UCSD-AML1 (cell line): ENCODE measurements around the gene FILIP1L.

Source experiments
- DNase-seq: peaks from one replicate; lab custom pipeline; 2025; ENCODE audit not compliant: unreplicated experiment; lab: John Stamatoyannopoulos, UW

FILIP1L gene

DNA sequence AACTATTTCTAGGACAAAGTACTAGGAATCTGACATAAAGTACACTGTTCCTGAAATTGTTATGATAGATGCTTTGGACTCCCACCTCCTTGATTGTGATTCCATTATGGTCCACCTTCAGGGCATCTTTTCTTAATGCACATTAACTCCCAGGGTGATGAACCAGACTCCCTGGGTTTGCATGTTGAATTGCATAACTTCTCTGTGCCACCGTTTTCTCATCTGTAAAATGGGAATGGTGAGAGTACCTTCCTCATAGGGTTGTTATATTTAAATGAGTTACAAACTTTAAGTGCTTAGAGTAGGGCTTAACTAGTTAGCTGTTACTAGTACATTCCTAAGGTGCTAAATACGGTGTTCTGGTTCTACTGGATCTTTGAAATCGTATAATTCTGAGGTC lies 214.7 kb downstream of the FILIP1L start:
- DNase-seq, result no peak

DNA sequence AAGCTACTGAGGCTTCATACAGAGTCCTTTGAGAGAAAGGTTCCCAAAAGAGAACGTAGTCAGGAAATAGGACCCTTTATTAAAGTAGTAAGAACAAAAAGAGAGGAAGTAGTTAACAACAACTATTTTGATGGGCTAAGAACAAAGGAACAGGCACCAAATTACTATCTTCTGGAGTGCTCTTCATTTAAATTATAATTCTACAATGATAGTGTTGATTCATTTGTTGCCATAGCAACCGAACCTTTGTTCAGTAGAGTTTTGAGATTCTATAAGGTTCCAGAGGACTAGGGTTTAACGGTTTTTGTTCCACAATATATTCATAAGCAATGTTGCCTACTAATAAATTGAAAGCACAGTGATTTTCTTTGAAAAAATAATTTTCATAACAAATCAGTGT lies 217.8 kb downstream of the FILIP1L start:
- DNase-seq, result no peak

DNA sequence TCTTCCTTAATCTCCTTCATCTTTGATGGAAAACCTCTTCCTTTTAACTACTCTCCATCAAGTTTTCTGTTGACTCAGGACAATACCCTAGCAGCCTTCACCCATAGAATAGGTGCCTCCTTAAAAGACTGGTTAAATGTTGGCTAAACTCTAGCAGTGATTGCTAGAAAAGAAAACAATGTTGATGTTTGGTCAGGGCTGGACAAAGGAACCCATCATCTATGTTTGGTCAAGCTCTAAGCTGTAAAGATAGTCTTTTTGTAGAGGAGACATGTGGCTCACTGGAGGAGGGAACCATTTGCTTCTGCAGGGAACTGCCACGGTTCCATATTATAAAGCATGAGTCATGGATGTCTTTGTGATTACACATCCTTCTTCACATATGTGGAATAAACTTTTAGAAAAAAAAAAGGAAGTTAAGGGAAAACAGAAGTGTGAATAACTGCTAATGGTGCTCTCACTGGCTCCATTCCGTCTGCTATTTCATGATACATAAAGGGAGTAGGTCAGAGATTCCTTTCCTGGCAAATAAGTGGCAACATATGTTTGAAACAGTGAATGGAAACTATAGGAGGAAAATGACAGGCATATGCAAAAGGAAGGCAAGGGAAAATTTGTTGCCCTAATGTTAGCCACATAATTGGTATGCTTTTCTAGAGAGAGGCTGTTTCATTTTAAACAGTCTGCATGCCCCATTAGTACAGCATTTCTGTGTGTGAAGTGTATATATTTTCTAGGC lies 218.4 kb downstream of the FILIP1L start:
- no peak for DNase-seq

DNA sequence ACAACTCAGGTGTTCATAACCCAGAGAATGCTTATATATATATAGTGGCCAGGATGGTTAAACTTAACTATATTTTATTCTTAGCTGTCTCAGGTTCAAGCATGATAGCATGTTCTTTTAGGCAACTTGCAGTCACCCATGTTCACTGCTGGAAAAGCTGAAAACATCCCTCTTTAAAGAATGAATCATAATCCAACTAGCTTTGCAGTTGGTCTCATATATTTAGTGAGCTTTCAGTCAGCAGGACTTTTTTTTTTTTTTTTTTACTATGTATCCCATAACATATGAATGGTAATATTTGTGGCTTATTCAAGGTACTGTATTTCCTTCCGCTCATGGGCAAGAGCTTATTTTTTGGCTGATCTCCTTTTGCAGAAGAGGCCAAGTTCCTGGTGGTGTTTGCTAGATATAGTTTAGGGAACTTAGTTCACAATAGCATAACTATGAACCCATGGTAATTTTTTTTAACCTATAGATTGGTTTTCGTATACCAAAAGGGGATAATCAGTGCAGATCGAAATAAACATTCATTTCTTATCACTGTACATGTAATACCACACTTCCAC lies 219.1 kb downstream of the FILIP1L start:
- DNase-seq, result no peak

DNA sequence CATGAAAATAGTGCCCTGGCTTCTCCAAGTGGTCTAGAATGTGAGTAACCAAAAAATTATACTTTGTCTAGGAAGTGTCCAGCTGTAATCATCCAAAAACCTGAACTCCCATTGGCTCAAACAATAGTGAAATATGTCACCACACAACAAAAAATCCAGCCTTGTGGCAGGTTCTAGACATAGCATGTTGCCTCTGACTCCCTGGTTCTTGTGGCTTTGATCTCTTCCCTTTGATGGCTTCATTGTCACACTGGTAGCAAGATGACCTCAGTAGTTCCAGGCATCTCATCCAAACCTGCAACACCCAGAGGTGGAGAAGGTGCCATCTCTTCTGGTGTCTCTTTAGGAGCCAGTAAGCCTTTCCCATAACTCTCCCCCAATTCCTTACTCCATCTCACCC lies 222.0 kb downstream of the FILIP1L start:
- DNase-seq, result no peak

DNA sequence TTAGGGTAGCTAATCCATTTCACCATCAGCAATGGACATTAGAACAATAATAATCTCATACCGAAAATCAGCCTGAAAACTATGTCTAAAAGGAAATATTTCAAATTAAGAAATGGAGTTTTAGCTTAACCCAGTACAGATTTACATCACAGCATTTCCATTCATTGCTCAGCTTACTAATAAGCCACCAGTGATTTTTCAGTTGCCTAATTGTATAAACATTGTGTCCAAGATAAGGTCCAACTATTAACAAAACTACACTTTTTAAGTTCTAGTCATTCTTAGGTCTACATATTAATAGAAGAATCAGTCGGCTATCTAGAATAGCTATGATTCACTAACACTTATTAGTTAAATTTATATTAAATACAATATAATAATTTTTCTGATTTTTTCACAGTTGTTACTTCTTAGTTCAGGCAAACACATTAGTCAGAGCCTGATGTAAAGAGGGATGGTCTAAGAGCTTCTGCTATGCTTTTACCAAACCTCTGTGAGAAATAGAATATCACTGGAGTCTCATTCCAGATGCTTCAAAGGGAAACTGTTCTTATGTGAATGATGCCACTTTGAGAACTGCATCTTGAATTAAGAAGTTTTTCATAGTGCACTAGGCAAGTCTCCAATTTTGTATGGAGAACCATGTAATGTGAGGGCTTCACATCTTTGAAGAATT lies 222.6 kb downstream of the FILIP1L start:
- DNase-seq, result no peak

DNA sequence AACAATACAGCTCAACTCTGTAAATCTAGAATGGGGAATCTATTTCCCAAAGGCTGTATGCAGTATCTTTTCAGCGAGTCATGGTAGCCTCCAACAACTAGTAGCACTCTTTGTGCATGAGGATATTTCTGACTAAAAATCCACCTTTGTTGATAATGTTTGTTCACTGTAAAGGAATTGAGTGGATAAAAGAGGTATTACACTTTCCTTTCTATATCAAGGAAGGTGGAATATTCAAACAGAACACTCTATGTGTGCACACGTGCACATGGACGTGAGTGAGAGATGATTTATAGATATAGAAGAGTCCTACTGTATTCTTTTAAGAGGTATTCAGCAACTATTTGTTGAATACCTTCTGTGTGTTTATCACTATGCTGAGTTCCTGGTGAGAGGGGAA lies 228.4 kb downstream of the FILIP1L start:
- no peak for DNase-seq

DNA sequence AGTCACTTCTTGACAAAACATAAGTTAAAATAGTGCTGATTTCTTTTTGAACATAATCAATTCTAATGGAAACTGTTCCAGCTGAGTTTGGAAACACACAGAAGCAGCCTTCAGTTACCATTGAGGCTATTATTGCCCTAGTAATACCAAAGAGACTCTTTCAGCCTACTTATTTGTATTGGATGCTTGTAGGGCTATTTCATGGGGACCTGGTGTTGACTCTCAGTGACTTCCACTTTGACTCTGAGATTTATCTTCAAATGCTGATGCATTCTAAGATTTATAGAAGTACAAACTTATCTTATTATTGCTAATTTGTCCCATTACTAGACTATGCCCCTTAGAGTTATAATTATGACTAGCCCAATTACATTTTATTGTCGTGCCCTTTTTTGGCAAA lies 229.2 kb downstream of the FILIP1L start:
- no peak for DNase-seq

DNA sequence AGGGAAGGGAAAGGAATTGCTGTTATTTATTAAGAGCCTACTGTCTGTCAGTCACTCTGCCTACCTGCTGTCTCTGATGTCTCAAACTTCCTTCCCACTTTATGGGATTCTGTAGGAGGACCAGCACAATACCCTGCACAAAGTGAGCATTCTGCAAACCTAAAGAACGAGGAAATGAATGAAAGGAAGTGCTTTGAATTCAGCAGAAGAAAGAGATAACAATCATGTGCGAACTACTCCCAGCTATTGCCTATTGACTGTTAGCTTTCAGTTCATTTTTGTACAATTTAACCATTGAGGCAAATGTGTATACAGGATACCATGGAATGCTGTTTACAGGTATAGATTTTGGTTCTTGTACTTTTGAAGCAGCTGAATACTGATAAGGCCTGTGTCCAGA lies 229.8 kb downstream of the FILIP1L start:
- no peak for DNase-seq

DNA sequence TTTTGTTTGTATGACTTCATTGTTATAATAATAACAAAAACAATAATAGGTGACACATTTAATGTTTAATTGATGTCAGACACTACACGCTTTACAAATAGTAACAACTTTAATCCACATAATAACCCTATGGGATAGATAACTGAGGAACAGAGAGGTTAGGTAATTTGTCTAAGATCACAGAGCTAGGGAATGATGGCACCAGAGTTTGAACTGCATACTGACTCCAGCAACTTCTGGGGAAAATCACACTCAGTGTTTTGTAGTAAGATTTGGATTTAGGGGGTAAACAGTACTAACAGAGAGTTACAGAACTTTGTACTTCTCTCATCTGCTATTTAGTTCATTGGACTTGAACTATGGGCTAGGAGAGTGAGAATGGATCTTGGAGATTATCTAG lies 230.6 kb downstream of the FILIP1L start:
- no peak for DNase-seq

DNA sequence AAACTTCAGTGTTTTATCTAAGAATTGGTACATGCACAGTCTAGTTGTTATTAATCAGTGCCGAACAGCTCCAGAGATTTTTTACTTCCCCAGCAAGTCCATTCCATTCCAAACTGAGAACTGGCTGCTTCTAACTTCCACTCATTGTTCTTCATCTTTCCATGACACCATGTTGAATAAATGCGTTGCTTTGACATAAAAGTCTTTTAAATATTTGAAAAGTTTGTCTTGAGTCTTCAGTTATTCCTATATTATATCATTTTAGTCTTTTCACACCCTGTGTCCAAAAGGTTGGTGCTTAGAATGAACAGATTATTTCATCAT lies 231.2 kb downstream of the FILIP1L start:
- no peak for DNase-seq

DNA sequence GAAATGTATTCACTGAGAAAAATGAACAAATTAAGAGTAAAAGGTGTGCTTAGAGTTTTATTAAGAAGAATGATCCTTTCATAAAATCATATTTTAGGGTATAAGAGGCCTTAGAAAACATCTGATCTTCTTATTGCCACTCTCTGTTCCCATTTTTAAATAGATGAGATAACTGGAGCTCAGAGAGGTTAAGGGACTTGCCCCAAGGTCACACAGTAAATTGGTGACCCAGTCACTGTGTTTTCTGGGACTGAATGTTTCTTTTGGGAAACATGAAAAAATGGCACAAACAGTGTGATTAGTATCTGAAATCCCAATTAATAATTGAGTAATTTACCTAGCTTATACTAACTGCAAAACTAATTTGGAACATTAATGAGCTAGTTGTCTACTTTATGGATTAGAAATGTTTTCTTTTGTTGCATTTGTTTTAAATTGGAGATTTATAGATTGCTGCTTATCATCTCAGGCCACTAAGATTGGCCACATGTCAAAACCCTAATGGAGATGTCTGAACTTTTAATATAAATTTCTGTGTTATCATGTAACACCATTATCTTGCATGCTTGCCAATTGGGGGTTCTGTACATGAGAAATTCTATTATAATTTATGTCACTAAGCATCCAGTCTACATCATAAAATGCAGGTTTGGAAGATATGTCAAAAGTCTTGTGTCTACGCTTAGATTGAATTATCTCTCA lies 231.7 kb downstream of the FILIP1L start:
- DNase-seq, result no peak

DNA sequence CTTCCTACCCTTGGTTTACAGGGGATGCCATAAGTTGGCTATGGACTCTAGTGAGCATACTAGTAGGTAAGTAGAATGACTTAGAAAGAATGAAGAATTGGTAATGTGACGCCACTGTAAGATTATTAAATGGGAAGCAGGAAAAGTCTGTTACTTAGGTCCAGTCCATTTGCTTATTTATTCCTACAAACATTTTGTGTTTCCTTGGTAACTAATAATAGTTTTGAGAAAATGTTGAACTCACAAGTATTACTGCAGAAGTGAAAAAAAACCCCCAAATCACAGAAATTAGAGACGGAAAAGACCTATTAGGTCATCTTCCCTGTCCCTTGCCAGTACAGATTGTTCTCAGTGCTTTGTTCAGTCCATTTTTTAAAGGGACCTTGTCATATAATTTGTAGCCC lies 233.2 kb downstream of the FILIP1L start:
- DNase-seq, result no peak

DNA sequence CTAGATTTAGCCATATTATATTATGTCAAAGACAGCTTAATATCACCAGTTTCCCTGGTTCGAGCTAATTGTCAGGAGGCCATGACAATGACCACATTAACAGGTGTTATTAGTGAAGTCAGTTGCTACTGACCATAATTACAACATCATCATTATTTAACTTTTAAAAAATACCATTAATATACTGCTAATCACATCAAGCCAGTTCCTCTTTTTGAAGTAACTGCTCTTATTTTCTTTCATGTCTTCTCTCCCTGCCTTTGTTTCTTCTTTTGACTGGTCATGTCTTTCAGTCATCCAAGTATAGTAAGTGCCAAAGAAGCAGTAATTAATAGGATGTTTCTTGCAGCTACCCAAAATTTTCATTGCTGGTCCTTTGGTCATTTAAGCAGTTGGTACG lies 235.0 kb downstream of the FILIP1L start:
- no peak for DNase-seq

DNA sequence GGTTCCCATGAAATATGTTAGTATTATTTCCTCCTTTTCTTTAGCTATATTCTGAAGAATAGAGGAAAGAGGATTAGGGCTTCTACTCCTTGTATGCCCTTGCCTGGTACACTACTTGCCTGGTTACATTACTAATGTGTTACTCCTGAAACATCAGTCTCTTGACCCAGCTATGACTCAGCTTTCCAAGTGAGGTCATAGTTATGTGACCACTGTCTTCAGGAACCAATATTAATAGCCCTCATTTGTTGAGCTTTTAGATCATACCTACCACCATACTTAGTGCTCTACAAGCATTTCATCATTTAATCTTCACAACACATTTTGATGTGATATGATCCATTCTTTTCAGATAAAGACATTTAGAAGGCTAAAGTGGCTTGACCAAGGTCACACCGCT lies 236.3 kb downstream of the FILIP1L start:
- no peak for DNase-seq

DNA sequence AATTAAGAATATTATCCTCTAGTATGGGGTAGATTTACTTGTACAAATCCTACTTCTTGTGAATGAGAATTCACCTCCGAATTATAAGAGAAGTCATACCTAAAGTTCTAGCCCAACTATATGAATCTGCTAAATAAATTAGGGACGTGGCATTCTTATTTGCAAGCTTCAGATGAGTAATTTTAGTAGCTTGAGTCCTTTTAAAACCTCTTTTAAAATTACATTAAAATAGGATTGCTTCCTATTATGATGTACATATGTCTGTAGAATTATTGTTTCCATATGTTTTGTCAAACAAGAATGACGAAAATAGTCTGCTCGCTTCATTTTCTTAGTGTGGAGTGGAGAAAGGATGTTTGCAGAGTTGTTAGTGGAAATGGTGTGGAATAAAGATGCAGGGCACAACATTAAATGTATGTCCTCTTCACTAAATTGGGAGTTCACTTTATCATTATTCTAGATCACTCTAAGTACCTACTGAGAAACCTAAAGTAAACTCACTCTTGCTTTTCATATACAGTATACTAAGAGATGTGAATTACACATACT lies 237.2 kb downstream of the FILIP1L start:
- no peak for DNase-seq

DNA sequence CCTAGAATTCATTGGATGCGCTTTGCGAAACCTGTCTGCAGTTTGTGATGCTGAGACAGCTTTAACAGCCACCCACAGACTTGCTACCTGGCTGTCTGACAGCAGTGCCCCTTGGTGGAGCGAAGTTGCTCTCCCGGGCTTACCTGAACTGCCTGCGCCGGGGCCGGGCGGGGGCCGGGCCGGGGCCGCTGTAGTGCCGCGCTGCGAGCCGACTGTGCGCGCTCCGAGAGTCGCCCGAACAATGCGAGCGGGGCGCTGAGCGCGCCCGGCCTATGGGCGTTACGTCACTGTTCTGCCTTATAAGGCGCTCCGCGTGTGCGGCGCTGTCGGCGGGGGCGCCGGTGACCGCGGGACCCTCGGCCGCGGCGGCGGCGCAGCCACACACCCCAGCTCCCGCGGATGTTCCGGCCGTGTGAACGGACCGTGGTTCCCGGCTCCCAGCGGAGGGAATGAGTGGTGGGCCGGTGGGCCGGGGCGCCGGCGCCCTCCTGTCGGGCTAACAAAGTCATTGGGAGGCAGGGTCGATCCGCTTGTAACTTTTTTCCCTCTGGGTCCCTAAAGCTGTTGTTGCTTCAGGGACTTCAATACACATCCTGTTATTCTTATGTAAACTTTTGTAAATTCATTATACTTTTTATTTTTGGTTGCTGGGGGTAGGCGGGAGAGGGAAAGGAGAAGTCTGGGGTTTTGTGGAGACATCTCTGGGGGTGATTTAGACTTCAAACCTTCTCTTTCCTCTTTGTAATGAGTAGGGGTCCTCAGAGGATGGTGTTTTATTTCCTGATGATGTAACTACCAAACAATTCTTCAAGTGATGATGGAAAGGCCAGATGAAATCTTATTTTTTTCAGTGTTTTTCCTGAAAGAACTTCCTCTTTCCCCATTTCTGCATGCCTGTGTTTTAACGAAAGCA lies 238.1 kb downstream of the FILIP1L start:
- DNase-seq, result peak; percentile 84

DNA sequence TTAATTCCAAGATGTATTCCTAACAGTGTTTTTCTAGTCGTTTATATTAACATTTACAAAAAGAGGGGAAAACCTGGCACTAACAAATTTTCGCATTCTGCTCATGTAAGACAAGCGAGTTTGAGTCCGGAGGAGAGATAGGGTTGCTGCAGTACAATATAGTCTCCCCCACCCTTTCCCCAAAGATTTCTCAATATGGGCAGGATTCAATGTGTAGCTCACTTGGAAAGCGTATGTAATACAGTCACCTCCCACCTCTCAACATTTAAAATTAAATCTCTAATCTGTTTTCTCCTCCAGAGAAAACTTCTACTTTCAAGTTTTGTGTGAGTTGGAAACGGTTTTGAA lies 238.7 kb downstream of the FILIP1L start:
- DNase-seq, result no peak

DNA sequence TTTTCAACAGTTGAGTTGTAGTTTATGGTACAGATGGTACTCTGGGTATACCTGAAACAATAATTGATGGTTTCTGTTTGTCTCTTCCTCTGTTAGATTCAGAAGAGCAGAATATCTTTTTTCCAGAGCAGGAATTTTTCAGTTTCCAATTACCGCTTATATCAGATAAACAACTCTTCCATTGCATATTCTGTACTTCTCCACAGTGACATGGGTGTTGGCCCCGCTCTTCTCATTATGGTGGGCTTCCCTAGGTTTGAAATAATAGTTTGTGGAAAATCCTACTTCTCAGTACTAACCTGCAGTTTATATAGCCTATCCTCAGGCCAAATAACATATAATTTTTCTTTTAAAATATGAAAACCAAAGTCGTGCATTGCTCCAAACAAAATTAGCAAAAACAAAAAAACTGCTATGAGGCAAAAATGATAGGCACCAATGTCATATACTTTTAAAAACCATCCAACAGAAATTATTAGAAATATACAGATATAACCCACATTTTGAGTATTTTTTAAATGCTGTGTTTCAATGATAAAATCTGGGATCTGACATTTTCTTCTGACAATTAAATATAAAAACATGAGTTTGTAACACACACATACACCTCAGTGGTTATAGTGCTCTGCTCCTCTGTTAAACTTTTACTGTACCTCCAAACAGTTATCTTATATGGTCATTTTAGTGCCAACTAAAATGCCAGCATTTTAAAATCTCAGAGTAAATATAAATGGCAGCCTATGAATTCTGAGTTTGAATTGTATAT lies 239.9 kb downstream of the FILIP1L start:
- DNase-seq, result no peak
